Hepatic stellate cell (primary cell): Measurements from ENCODE around the gene SLIRP.
"Not testable (repeated sequence)": the region's sequence is repeated elsewhere in the genome, so short reads cannot be mapped to it uniquely, and the experiment has no call there.

Experiments
- DNase-seq: peaks from one replicate; pipeline ENCODE4 v3.0.0; 2011; ENCODE audit warnings: low spot score

Gene SLIRP

GRCh38 chr14:77746064-77746702 lies 38.3 kb downstream of the SLIRP start:
- DNase-seq = no peak

GRCh38 chr14:77747425-77747824 lies 39.5 kb downstream of the SLIRP start:
- not testable (repeated sequence) for DNase-seq

- no peak for DNase-seq
These were observed 44.4 kb downstream of the SLIRP start for GRCh38 chr14:77752266-77752665.

GRCh38 chr14:77752799-77753516 lies 45.1 kb downstream of the SLIRP start:
- DNase-seq = no peak

GRCh38 chr14:77760381-77761204 lies 52.7 kb downstream of the SLIRP start, which contains the start of gene SNW1:
Gene SNW1 (minus strand): TSS chr14:77761156. CDS start chr14:77761127, 29 bp downstream.
- DNase-seq = peak; percentile 94

GRCh38 chr14:77761205-77761931 lies 53.5 kb downstream of the SLIRP start:
- peak; percentile 35 for DNase-seq

GRCh38 chr14:77763316-77763715 lies 55.4 kb downstream of the SLIRP start:
- no peak for DNase-seq

- DNase-seq = no peak
These were observed 56.1 kb downstream of the SLIRP start for GRCh38 chr14:77763978-77764377.
